ENCODE measurements around the gene ABHD17B.

Gene ABHD17B

GRCh38 chr9:71937898-71938297 lies 26.9 kb upstream of the ABHD17B start:
- DNase-seq (ENCODE audit: low read depth) = no peak
- TF ChIP-seq CTCF (IDR thresholded peaks at IDR 0.05; ENCODE audit: low read length, missing control alignments) = no peak
- H3K4me3 ChIP-seq (replicated peaks; ENCODE audit: low read depth, low read length) = no peak overlapping the region

GRCh38 chr9:71937070-71937625 lies 26.2 kb upstream of the ABHD17B start:
- DNase-seq (ENCODE audit: low read depth) = no peak
- no peak for TF ChIP-seq CTCF (IDR thresholded peaks at IDR 0.05; ENCODE audit: low read length, missing control alignments)
- H3K4me3 ChIP-seq (replicated peaks; ENCODE audit: low read depth, low read length) = no peak overlapping the region

- TF ChIP-seq CTCF (IDR thresholded peaks at IDR 0.05; ENCODE audit: low read length, missing control alignments) = no peak
- no peak overlapping the region for H3K4me3 ChIP-seq (replicated peaks; ENCODE audit: low read depth, low read length)
- no peak for DNase-seq (ENCODE audit: low read depth)
Observed at GRCh38 chr9:71936066-71936465, 25.1 kb upstream of the ABHD17B start.

GRCh38 chr9:71931166-71931565 lies 20.2 kb upstream of the ABHD17B start:
- H3K4me3 ChIP-seq (replicated peaks; ENCODE audit: low read depth, low read length) = no peak overlapping the region
- TF ChIP-seq CTCF (IDR thresholded peaks at IDR 0.05; ENCODE audit: low read length, missing control alignments) = no peak

GRCh38 chr9:71929791-71930440 lies 18.9 kb upstream of the ABHD17B start:
- no peak for DNase-seq (ENCODE audit: low read depth)
- TF ChIP-seq CTCF (IDR thresholded peaks at IDR 0.05; ENCODE audit: low read length, missing control alignments) = no peak
- no peak overlapping the region for H3K4me3 ChIP-seq (replicated peaks; ENCODE audit: low read depth, low read length)

More at GRCh38 chr9:71931166-71931565, 20.2 kb upstream of the ABHD17B start:
- no peak for DNase-seq (ENCODE audit: low read depth)

GRCh38 chr9:71929223-71929622 lies 18.2 kb upstream of the ABHD17B start:
- TF ChIP-seq CTCF (IDR thresholded peaks at IDR 0.05; ENCODE audit: low read length, missing control alignments) = no peak
- H3K4me3 ChIP-seq (replicated peaks; ENCODE audit: low read depth, low read length) = no peak overlapping the region
- DNase-seq (ENCODE audit: low read depth) = peak; percentile 19

GRCh38 chr9:71928806-71929205 lies 17.8 kb upstream of the ABHD17B start:
- H3K4me3 ChIP-seq (replicated peaks; ENCODE audit: low read depth, low read length) = no peak overlapping the region
- no peak for TF ChIP-seq CTCF (IDR thresholded peaks at IDR 0.05; ENCODE audit: low read length, missing control alignments)
- no peak for DNase-seq (ENCODE audit: low read depth)

Measured in fibroblast of pulmonary artery (primary cell).